Hepatocyte (in vitro differentiated cells): ENCODE results near the gene MARCO.

ENCODE experiments used
- EZH2 ChIP-seq: fragments of 200-600 bp; sonication (generic); IDR thresholded peaks from 2 replicates; pipeline ENCODE4 v1.6.1; 2016; ENCODE audit warnings: antibody characterized with exemption, mild to moderate bottlenecking, borderline replicate concordance
- TF ChIP-seq, protein P1 (sequence below): fragments of 200-600 bp; sonication (generic); IDR thresholded peaks from 2 replicates; pipeline ENCODE4 v1.5.1; 2016; ENCODE audit warnings: antibody characterized with exemption, mild to moderate bottlenecking; ENCODE audit not compliant: poor library complexity

DNA sequence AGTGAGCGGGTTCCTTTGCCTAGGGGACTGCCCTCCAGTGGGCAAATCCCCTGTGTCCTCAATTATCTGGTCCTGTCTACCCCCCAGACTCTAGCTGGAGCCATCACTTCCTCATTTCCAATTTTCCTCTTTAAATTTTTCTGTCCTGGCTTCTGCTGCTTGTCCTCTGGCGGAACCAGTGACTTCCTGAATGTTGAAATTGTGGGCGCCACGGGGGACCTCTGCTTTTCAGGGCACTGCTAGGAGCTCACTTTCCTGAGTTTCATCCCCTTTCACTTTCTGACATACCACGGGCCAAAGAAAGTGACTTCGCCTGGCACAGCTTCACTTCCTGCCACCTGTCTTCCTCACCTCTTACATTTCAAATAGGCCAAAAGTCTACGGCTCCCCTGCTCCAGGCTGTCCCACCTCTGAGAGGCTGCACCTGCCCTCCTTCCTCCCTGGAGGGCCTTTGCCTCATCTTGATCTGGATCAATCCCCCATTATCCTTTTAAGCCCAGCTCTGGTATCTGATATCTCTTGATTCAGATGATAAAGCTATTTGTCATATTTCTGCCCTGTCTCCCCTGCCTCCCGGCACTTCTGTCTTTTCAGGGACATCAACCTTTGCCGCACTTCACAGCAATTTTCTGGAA lies 1.4 kb upstream of the MARCO start:
- TF ChIP-seq EZH2, result no peak
- TF ChIP-seq, protein P1, sequence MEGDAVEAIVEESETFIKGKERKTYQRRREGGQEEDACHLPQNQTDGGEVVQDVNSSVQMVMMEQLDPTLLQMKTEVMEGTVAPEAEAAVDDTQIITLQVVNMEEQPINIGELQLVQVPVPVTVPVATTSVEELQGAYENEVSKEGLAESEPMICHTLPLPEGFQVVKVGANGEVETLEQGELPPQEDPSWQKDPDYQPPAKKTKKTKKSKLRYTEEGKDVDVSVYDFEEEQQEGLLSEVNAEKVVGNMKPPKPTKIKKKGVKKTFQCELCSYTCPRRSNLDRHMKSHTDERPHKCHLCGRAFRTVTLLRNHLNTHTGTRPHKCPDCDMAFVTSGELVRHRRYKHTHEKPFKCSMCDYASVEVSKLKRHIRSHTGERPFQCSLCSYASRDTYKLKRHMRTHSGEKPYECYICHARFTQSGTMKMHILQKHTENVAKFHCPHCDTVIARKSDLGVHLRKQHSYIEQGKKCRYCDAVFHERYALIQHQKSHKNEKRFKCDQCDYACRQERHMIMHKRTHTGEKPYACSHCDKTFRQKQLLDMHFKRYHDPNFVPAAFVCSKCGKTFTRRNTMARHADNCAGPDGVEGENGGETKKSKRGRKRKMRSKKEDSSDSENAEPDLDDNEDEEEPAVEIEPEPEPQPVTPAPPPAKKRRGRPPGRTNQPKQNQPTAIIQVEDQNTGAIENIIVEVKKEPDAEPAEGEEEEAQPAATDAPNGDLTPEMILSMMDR, result no peak
